Stimulated activated CD8-positive, alpha-beta memory T cell treated with anti-CD3 and anti-CD28 coated beads, Interleukin-15, amount 100 ng/mL, for 48 hours (primary cell): ENCODE measurements around the gene PDE4A.
"Not testable (repeated sequence)": the region's sequence is repeated elsewhere in the genome, so short reads cannot be mapped to it uniquely, and the experiment has no call there.

Experiments
- DNase-seq, 2 donors: peaks; one replicate each; pipeline ENCODE4 v3.0.0-alpha.2; 2020; ENCODE audit warnings: low read depth in 2 of 2

The PDE4A gene

GRCh38 chr19:10403137-10404021 is 17.0 kb upstream of the PDE4A start, which contains the start of gene CDC37:
Gene CDC37, minus strand, starts transcription at chr19:10403542. Its CDS starts 63 bp downstream, at chr19:10403479.
- DNase-seq = peak; percentile 97 to 98

GRCh38 chr19:10404888-10405820 is 15.2 kb upstream of the PDE4A start:
- peak in 1 of 2 donors; percentile 56 for DNase-seq

GRCh38 chr19:10406191-10406590 is 14.1 kb upstream of the PDE4A start:
- DNase-seq = no peak

GRCh38 chr19:10407096-10407495 is 13.2 kb upstream of the PDE4A start:
- DNase-seq = no peak

GRCh38 chr19:10408511-10409283 is 11.6 kb upstream of the PDE4A start:
- DNase-seq = peak; percentile 63 to 68

GRCh38 chr19:10411224-10411623 is 9.1 kb upstream of the PDE4A start:
- not testable (repeated sequence) for DNase-seq

- no peak for DNase-seq
These were observed 7.9 kb upstream of the PDE4A start for GRCh38 chr19:10412257-10412977.

- DNase-seq = no peak
These were observed 4.3 kb upstream of the PDE4A start for GRCh38 chr19:10416083-10416379.

- peak; percentile 90 for DNase-seq
These were observed 3.7 kb upstream of the PDE4A start for GRCh38 chr19:10416380-10417257.

- no peak for DNase-seq
These were observed 2.6 kb upstream of the PDE4A start for GRCh38 chr19:10417541-10418234.

GRCh38 chr19:10418235-10418484 is 2.2 kb upstream of the PDE4A start:
- DNase-seq = no peak

- DNase-seq = no peak
These were observed 1.7 kb upstream of the PDE4A start for GRCh38 chr19:10418485-10419199.

- peak in 1 of 2 donors; percentile 62 for DNase-seq
These were observed 1.1 kb upstream of the PDE4A start for GRCh38 chr19:10419200-10419645.

GRCh38 chr19:10419646-10420443 is 493 bp upstream of the PDE4A start:
- DNase-seq = peak in 1 of 2 donors; percentile 68

- no peak for DNase-seq
These were observed 1.1 kb downstream of the PDE4A start for GRCh38 chr19:10421240-10422045.

- no peak for DNase-seq
These were observed 1.7 kb downstream of the PDE4A start for GRCh38 chr19:10422046-10422461.

GRCh38 chr19:10422846-10423245 is 2.5 kb downstream of the PDE4A start:
- no peak for DNase-seq
